IMR-90 (cell line): Measurements from ENCODE around the gene SLIT1. TPM values are rescaled to one million over a fixed set of nuclear protein-coding genes. Genes with fewer than 3 reads are reported as not detected.

Experiments
- ATAC-seq: fragments of 200-7000 bp; cut with Tn5 transposase; 2 replicates; pipeline ENCODE4 v1.9.1; 2020; ENCODE audit warnings: low read depth, mild to moderate bottlenecking, moderate library complexity
- BruUV-seq: library from RNA; stranded (reverse); fragments of 400-500 nt; replicated peaks from 2 replicates; lab custom pipeline; 2021; lab: Mats Ljungman, UMichigan
- CTCF ChIA-PET: fragments of 300-600 bp; formaldehyde crosslinking; extraction: SDS; loops from one replicate; lab custom pipeline; 2021; ENCODE audit warnings: antibody characterized with exemption; lab: Yijun Ruan, JAX
- POLR2A ChIA-PET: fragments of 300-600 bp; sonication (Branson Sonifier 250); formaldehyde crosslinking; loops from one replicate; lab custom pipeline; 2022; ENCODE audit warnings: antibody characterized with exemption; ENCODE audit not compliant: unreplicated experiment; lab: Charles Lee
- DNase-seq: peaks from one replicate; pipeline ENCODE4 v3.0.0; 2013
- H2AFZ ChIP-seq: replicated peaks from 2 replicates; pipeline ENCODE3; 2013; ENCODE audit warnings: low read length, mild to moderate bottlenecking; ENCODE audit not compliant: poor library complexity
- H2AK5ac ChIP-seq: 2 replicates; pipeline ENCODE4 v1.6.1; 2013; ENCODE audit warnings: low read depth, low read length, inconsistent platforms
- H2AK9ac ChIP-seq: replicated peaks from 2 replicates; pipeline ENCODE3; 2013; ENCODE audit warnings: mild to moderate bottlenecking, low read depth, low read length, moderate library complexity; ENCODE audit not compliant: poor library complexity
- H2BK120ac ChIP-seq: 2 replicates; pipeline ENCODE4 v1.6.1; 2013; ENCODE audit warnings: low read depth, low read length, inconsistent platforms
- H2BK15ac ChIP-seq: 3 replicates; pipeline ENCODE4 v1.6.1; 2013; ENCODE audit warnings: low read depth, low read length, inconsistent platforms
- H2BK20ac ChIP-seq: 2 replicates; pipeline ENCODE4 v1.6.1; 2013; ENCODE audit warnings: low read depth, mild to moderate bottlenecking, inconsistent platforms, low read length, moderate library complexity
- H2BK5ac ChIP-seq: 2 replicates; pipeline ENCODE4 v1.6.1; 2013; ENCODE audit warnings: mild to moderate bottlenecking, low read depth, low read length, inconsistent platforms; ENCODE audit not compliant: poor library complexity, severe bottlenecking
- H3K14ac ChIP-seq: replicated peaks from 2 replicates; pipeline ENCODE4 v1.6.1; 2013; ENCODE audit warnings: low read depth, low read length, inconsistent platforms
- H3K18ac ChIP-seq: 2 replicates; pipeline ENCODE4 v1.6.1; 2013; ENCODE audit warnings: low read depth, low read length, control low read depth
- H3K23ac ChIP-seq: 2 replicates; pipeline ENCODE4 v1.6.1; 2013; ENCODE audit warnings: low read depth, low read length, inconsistent platforms
- H3K27ac ChIP-seq: 2 replicates; pipeline ENCODE4 v1.5.1; 2013; ENCODE audit warnings: mild to moderate bottlenecking, control low read depth, low read length; ENCODE audit not compliant: insufficient read depth
- H3K27me3 ChIP-seq: 2 replicates; pipeline ENCODE4 v1.6.1; 2013; ENCODE audit warnings: low read length; ENCODE audit not compliant: control insufficient read depth, insufficient read depth
- H3K36me3 ChIP-seq: 2 replicates; pipeline ENCODE4 v1.6.1; 2013; ENCODE audit warnings: low read length, mixed read lengths; ENCODE audit not compliant: control insufficient read depth, insufficient read depth
- H3K4ac ChIP-seq: 2 replicates; pipeline ENCODE4 v1.6.1; 2013; ENCODE audit warnings: low read depth, low read length, inconsistent platforms
- H3K4me1 ChIP-seq: 2 replicates; pipeline ENCODE4 v1.6.1; 2013; ENCODE audit warnings: low read length, mixed read lengths; ENCODE audit not compliant: control insufficient read depth, insufficient read depth
- H3K4me2 ChIP-seq: 2 replicates; pipeline ENCODE4 v1.6.1; 2013; ENCODE audit warnings: low read depth, mild to moderate bottlenecking, control low read depth, low read length, moderate library complexity
- H3K4me3 ChIP-seq: 2 replicates; pipeline ENCODE4 v1.5.1; 2013; ENCODE audit warnings: low read depth, mild to moderate bottlenecking, control low read depth, low read length, moderate library complexity; ENCODE audit not compliant: insufficient read depth
- H3K56ac ChIP-seq: 2 replicates; pipeline ENCODE4 v1.6.1; 2013; ENCODE audit warnings: low read length, inconsistent platforms; ENCODE audit not compliant: insufficient read depth; ENCODE audit errors: extremely low read depth
- H3K79me1 ChIP-seq, 2 experiments: 2 replicates each; pipeline ENCODE4 v1.6.1; 2013; ENCODE audit warnings: low read length in 2 of 2, inconsistent platforms in 1 of 2, low read depth in 1 of 2
- H3K9ac ChIP-seq: 2 replicates; pipeline ENCODE4 v1.6.1; 2013; ENCODE audit warnings: low read depth, low read length, control low read depth
- H3K9me1 ChIP-seq: 2 replicates; pipeline ENCODE4 v1.6.1; 2013; ENCODE audit warnings: low read length, inconsistent platforms; ENCODE audit not compliant: insufficient read depth
- H3K9me3 ChIP-seq: 2 replicates; pipeline ENCODE4 v1.6.1; 2013; ENCODE audit warnings: low read length; ENCODE audit not compliant: control insufficient read depth, insufficient read depth
- H4K20me1 ChIP-seq: 2 replicates; pipeline ENCODE4 v1.6.1; 2013; ENCODE audit warnings: low read length, inconsistent platforms; ENCODE audit not compliant: insufficient read depth
- H4K5ac ChIP-seq: 2 replicates; pipeline ENCODE4 v1.6.1; 2013; ENCODE audit warnings: mild to moderate bottlenecking, low read depth, low read length, control low read depth
- H4K8ac ChIP-seq, 2 experiments: 2 replicates each; pipeline ENCODE4 v1.6.1; 2013; ENCODE audit warnings: low read depth in 2 of 2, low read length in 2 of 2, control low read depth in 1 of 2, inconsistent platforms in 1 of 2
- H4K91ac ChIP-seq: 2 replicates; pipeline ENCODE4 v1.6.1; 2013; ENCODE audit warnings: low read depth, low read length, inconsistent platforms; ENCODE audit not compliant: insufficient read depth
- BHLHE40 ChIP-seq: fragments of 150-350 bp; IDR thresholded peaks from 2 replicates; pipeline ENCODE4 v1.6.1; 2016; ENCODE audit warnings: mild to moderate bottlenecking, low read depth, low read length
- CEBPB ChIP-seq: IDR thresholded peaks from 2 replicates; pipeline ENCODE4 v1.6.1; 2012; ENCODE audit warnings: low read depth, low read length, improper control_type of control experiment
- CHD1 ChIP-seq: IDR thresholded peaks from 2 replicates; pipeline ENCODE4 v1.6.1; 2012; ENCODE audit warnings: low read depth, low read length, improper control_type of control experiment
- CTCF ChIP-seq: conservative IDR thresholded peaks from 2 replicates; pipeline ENCODE4 v1.5.1; 2012; ENCODE audit warnings: mild to moderate bottlenecking, low read depth, low read length, improper control_type of control experiment
- ELK1 ChIP-seq: fragments of 150-350 bp; IDR thresholded peaks from 2 replicates; pipeline ENCODE4 v1.6.1; 2016; ENCODE audit warnings: low read depth, mild to moderate bottlenecking, low read length, moderate library complexity, borderline replicate concordance
- FOS ChIP-seq: fragments of 150-350 bp; IDR thresholded peaks from 2 replicates; pipeline ENCODE4 v1.6.1; 2016; ENCODE audit warnings: low read depth, low read length
- MAFK ChIP-seq: IDR thresholded peaks from 2 replicates; pipeline ENCODE4 v1.6.1; 2012; ENCODE audit warnings: low read depth, low read length, improper control_type of control experiment
- MAZ ChIP-seq: IDR thresholded peaks from 2 replicates; pipeline ENCODE4 v1.6.1; 2012; ENCODE audit warnings: low read depth, mild to moderate bottlenecking, low read length, improper control_type of control experiment, moderate library complexity, borderline replicate concordance
- MXI1 ChIP-seq: IDR thresholded peaks from 2 replicates; pipeline ENCODE4 v1.6.1; 2012; ENCODE audit warnings: low read depth, mild to moderate bottlenecking, low read length, moderate library complexity, borderline replicate concordance
- NFE2L2 ChIP-seq: fragments of 150-350 bp; IDR thresholded peaks from 2 replicates; pipeline ENCODE4 v1.6.1; 2016; ENCODE audit warnings: low read depth, mild to moderate bottlenecking, low read length
- POLR2A ChIP-seq: IDR thresholded peaks from 2 replicates; pipeline ENCODE4 v1.6.1; 2012; ENCODE audit warnings: mild to moderate bottlenecking, low read depth, low read length
- RAD21 ChIP-seq: IDR thresholded peaks from 2 replicates; pipeline ENCODE4 v1.6.1; 2012; ENCODE audit warnings: low read length, improper control_type of control experiment
- RCOR1 ChIP-seq: IDR thresholded peaks from 2 replicates; pipeline ENCODE4 v1.6.1; 2012; ENCODE audit warnings: mild to moderate bottlenecking, low read length, improper control_type of control experiment; ENCODE audit not compliant: insufficient replicate concordance
- RFX5 ChIP-seq: IDR thresholded peaks from 2 replicates; pipeline ENCODE4 v1.8.0; 2012; ENCODE audit warnings: low read depth, mild to moderate bottlenecking, low read length, moderate library complexity
- SMC3 ChIP-seq: fragments of 150-350 bp; IDR thresholded peaks from 2 replicates; pipeline ENCODE4 v1.6.1; 2016; ENCODE audit warnings: low read depth, mild to moderate bottlenecking, antibody characterized with exemption, low read length, moderate library complexity
- WGBS, 2 experiments: methylation state at CpG; one replicate each; pipeline versions ENCODE4 v1.1.5 to v1.1.7; 2013; ENCODE audit warnings: missing lambda C conversion rate in 2 of 2; ENCODE audit not compliant: insufficient read length in 1 of 2; ENCODE audit errors: extremely low coverage in 2 of 2; 5-methylcytosine and 5-hydroxymethylcytosine counted together
- dilution Hi-C: fragments of 300-500 bp; cut with HindIII; formaldehyde crosslinking; loops from one replicate; pipeline ENCODE4 v1.14.3; 2018; ENCODE audit warnings: low sequenced_read_pairs; ENCODE audit not compliant: unreplicated experiment
- in situ Hi-C: fragments of 300-500 bp; cut with MboI; formaldehyde crosslinking; loops from 3 replicates; pipeline ENCODE4 v1.14.3; 2019; ENCODE audit warnings: low sequenced_read_pairs, inconsistent platforms, mixed read lengths
- intact Hi-C: fragments of 100-400 bp; cut with micrococcal nuclease; formaldehyde crosslinking; loops from 2 replicates; pipeline ENCODE4 v1.10.0; 2022
- polyA plus RNA-seq, 3 experiments: library from polyadenylated mRNA; depleted of rRNA; stranded (reverse); fragments of >200 nt; gene quantifications; 2 replicates each; pipeline ENCODE4 v1.2.3, GENCODE V29; 2012; ENCODE audit warnings: low replicate concordance in 1 of 3
- total RNA-seq: library from RNA; depleted of rRNA; stranded (reverse); fragments of >200 nt; gene quantifications from 2 replicates; pipeline ENCODE4 v1.2.3, GENCODE V29; 2012
- TF ChIP-seq, protein P1 (sequence below): fragments of 150-350 bp; IDR thresholded peaks from 2 replicates; pipeline ENCODE4 v1.6.1; 2017; ENCODE audit warnings: mild to moderate bottlenecking, antibody characterized with exemption, low read length, low read depth

Gene SLIT1
- total and polyA plus RNA-seq, 2 of the 4 experiments (the other 2 are of a cell fraction), result under 0.01 TPM

DNA sequence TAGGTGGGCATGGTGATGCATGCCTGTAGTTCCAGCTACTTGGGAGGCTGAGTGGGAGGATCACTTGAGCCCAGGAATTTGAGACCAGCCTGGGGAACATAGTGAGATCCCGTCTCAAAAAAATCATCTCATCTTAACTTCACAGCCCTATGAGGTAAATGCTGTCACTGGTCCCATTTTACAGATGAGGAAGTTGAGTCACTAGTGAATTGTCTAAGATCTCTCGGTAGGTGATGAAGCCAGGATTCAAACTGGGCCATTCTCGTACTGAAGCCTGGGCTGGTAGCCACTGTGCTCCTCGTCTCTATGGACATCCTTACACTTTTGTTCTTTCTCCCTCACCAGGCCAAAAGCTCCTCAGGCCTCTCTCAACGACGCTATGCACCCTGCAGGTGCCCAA is 6.4 kb downstream of the SLIT1 start:
- no TSS peak for BruUV-seq
- ChIA-PET CTCF (no interaction called here), POLR2A (no interaction called here)
- Histone ChIP-seq H2AFZ (no peak overlapping the region), H3K79me1 (no peaks in the 10 kb centered on the region), H4K5ac (no peak overlapping the region), H2BK5ac (no peak overlapping the region), H3K4me1 (no peaks in the 10 kb centered on the region), H4K20me1 (no peaks in the 10 kb centered on the region), H3K27me3 (peaks cover 71% of the 10 kb centered on the region), H3K4ac (no peak overlapping the region), H3K56ac (no peak overlapping the region), H3K14ac (no peak overlapping the region), H3K4me3 (no peak overlapping the region), H3K9me1 (no peaks in the 10 kb centered on the region), H3K9ac (no peak overlapping the region), H2AK9ac (no peak overlapping the region), H2BK120ac (no peak overlapping the region), H3K18ac (no peak overlapping the region), H2AK5ac (no peak overlapping the region), H3K36me3 (no peaks in the 10 kb centered on the region), H4K8ac (no peak overlapping the region), H3K9me3 (no peaks in the 10 kb centered on the region), H3K23ac (no peak overlapping the region), H3K27ac (no peak overlapping the region), H2BK15ac (no peak overlapping the region), H2BK20ac (no peak overlapping the region), H3K4me2 (no peak overlapping the region), H4K91ac (no peak overlapping the region)
- intact Hi-C loops, result no loop called here
- ATAC-seq (no peak), DNase-seq (no peak)
- TF ChIP-seq FOS, result no peak
- no peak for TF ChIP-seq POLR2A
- no peak for TF ChIP-seq CHD1
- no peak for TF ChIP-seq SMC3
- TF ChIP-seq MAFK, result no peak
- no peak for TF ChIP-seq CEBPB
- no peak for TF ChIP-seq RCOR1
- TF ChIP-seq CTCF, result no peak
- no peak for TF ChIP-seq MXI1
- no peak for TF ChIP-seq RAD21
- no peak for TF ChIP-seq RFX5
- no peak for TF ChIP-seq MAZ
- no peak for TF ChIP-seq ELK1
- no peak for TF ChIP-seq NFE2L2
- TF ChIP-seq, protein P1, sequence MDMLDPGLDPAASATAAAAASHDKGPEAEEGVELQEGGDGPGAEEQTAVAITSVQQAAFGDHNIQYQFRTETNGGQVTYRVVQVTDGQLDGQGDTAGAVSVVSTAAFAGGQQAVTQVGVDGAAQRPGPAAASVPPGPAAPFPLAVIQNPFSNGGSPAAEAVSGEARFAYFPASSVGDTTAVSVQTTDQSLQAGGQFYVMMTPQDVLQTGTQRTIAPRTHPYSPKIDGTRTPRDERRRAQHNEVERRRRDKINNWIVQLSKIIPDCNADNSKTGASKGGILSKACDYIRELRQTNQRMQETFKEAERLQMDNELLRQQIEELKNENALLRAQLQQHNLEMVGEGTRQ, result no peak
- no peak for TF ChIP-seq BHLHE40
- in situ Hi-C loops, result no loop called here
- WGBS, 2 experiments, result no CpG with 5 or more reads among the region's 6 CpGs
- dilution Hi-C loops, result no loop called here
